ENCODE data around the gene EFNA4.

- no peak for TF ChIP-seq ELF4 (IDR thresholded peaks at IDR 0.05)
- TF ChIP-seq PKNOX1 (IDR thresholded peaks at IDR 0.05): no peak
- no peak for TF ChIP-seq SP1 (IDR thresholded peaks at IDR 0.05)
- no peak for TF ChIP-seq BHLHE40 (IDR thresholded peaks at IDR 0.05; ENCODE audit: borderline replicate concordance)
Measured at GRCh38 chr1:155029513-155030242, 33.9 kb upstream of the EFNA4 start.

Measured in HEK293T (cell line).